Tibial artery (tissue), 4 donors: ENCODE measurements around the gene GON4L.
A peak's percentile ranks its signal among the peaks of the same experiment; 100 is the strongest.
"Not testable (repeated sequence)": the region's sequence is repeated elsewhere in the genome, so short reads cannot be mapped to it uniquely, and the experiment has no call there.

ENCODE experiments used
- DNase-seq, 2 donors: peaks; one replicate each; pipeline ENCODE4 v3.0.0-alpha.2; 2019
- H3K27ac ChIP-seq, 2 donors: fragments of 200-600 bp; sonication (generic) in 1 of 2; 1 replicate in 1 of 2; 2 replicates in 1 of 2; pipeline ENCODE4 v1.5.1; 2018 to 2019; ENCODE audit warnings: mild to moderate bottlenecking in 1 of 2
- H3K27me3 ChIP-seq, 2 donors: fragments of 200-600 bp; sonication (generic) in 1 of 2; one replicate each; pipeline versions ENCODE4 v1.5.1 to v1.6.0; 2016 to 2019
- H3K36me3 ChIP-seq, 3 donors: fragments of 200-600 bp; sonication (generic) in 2 of 3; one replicate each; pipeline ENCODE4 v1.5.1; 2016 to 2019; ENCODE audit warnings: mild to moderate bottlenecking in 2 of 3
- H3K4me1 ChIP-seq, 4 donors: fragments of 200-600 bp; sonication (generic) in 2 of 4; 1 replicate in 3 of 4; 2 replicates in 1 of 4; pipeline ENCODE4 v1.5.1; 2016 to 2019
- H3K4me3 ChIP-seq, 2 donors: fragments of 200-600 bp; sonication (generic) in 1 of 2; 1 replicate in 1 of 2; 2 replicates in 1 of 2; pipeline ENCODE4 v1.5.1; 2018 to 2019; ENCODE audit warnings: mild to moderate bottlenecking in 2 of 2
- H3K9me3 ChIP-seq, 3 donors: fragments of 200-600 bp; sonication (generic) in 1 of 3; one replicate each; pipeline ENCODE4 v1.5.1; 2016 to 2019
- intact Hi-C: fragments of 100-400 bp; cut with DNase I; formaldehyde crosslinking; loops from one replicate; pipeline ENCODE4 v1.15.0; 2023; ENCODE audit warnings: low total_unique reads
- TF ChIP-seq, protein P1 (sequence below), 2 experiments: fragments of 200-600 bp in 1 of 2; fragments of 450-650 bp in 1 of 2; IDR thresholded peaks; one replicate each; pipeline ENCODE4 v1.5.1; 2017 to 2019; ENCODE audit warnings: antibody characterized with exemption in 2 of 2, mild to moderate bottlenecking in 1 of 2, moderate library complexity in 1 of 2

Gene GON4L

DNA sequence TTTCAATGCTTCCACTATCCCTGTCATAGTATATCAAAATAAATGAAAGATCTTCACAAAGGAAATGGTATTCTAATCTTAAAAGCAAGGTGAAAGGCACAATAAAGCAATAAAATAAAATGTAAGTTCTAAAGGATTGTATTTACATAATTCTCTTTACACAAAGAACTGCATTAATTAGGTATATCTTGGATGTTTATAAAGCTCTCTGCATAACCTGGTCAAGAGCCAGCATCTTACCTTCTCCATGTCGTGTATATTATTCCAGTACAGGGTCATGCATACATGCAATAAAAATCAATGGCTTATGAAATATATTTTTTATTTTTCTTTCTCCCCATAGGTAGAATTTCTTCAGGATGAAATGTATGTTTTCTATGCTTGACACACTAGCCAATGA, 63.8 kb downstream of the GON4L start:
- no peaks in the 10 kb centered on the region for H3K9me3 ChIP-seq
- TF ChIP-seq, protein P1, sequence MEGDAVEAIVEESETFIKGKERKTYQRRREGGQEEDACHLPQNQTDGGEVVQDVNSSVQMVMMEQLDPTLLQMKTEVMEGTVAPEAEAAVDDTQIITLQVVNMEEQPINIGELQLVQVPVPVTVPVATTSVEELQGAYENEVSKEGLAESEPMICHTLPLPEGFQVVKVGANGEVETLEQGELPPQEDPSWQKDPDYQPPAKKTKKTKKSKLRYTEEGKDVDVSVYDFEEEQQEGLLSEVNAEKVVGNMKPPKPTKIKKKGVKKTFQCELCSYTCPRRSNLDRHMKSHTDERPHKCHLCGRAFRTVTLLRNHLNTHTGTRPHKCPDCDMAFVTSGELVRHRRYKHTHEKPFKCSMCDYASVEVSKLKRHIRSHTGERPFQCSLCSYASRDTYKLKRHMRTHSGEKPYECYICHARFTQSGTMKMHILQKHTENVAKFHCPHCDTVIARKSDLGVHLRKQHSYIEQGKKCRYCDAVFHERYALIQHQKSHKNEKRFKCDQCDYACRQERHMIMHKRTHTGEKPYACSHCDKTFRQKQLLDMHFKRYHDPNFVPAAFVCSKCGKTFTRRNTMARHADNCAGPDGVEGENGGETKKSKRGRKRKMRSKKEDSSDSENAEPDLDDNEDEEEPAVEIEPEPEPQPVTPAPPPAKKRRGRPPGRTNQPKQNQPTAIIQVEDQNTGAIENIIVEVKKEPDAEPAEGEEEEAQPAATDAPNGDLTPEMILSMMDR (IDR thresholded peaks at IDR 0.05), result no peak
- peaks cover 42 to 77% (median 56%) of the 10 kb centered on the region in 3 donors for H3K36me3 ChIP-seq
- H3K4me1 ChIP-seq, result no peaks in the 10 kb centered on the region
- no peaks in the 10 kb centered on the region for H3K27me3 ChIP-seq
- H3K4me3 ChIP-seq, result no peak overlapping the region
- no peak for DNase-seq
- H3K27ac ChIP-seq, result no peak overlapping the region
- intact Hi-C loops, result no loop called here

DNA sequence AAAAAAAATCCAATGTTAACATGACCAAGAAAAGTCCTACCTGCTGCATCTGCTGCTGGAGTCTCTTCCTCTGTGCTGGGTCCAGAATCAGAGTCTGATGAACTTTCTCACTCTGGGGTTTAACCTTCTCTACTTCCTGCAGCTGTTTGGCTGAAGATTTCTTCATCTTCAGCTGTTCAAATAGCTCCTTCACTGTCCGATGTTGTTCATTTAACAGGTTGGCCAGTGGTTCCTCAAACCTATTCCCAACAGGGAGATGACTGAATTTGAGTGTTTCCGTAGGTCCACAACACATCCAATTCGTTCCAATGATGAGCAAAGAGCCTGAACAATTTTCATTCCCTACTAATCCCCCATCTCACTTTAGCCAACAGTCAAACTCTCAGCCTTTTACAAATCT, 79.4 kb downstream of the GON4L start:
- no peaks in the 10 kb centered on the region for H3K27me3 ChIP-seq
- H3K4me1 ChIP-seq, result no peaks in the 10 kb centered on the region
- H3K4me3 ChIP-seq, result no peak overlapping the region
- no peak for DNase-seq
- H3K36me3 ChIP-seq, result peaks cover 35 to 67% (median 58%) of the 10 kb centered on the region in 3 donors
- no peak overlapping the region for H3K27ac ChIP-seq
- H3K9me3 ChIP-seq, result no peaks in the 10 kb centered on the region
- TF ChIP-seq, protein P1 (IDR thresholded peaks at IDR 0.05), result no peak
- intact Hi-C loops, result no loop called here

DNA sequence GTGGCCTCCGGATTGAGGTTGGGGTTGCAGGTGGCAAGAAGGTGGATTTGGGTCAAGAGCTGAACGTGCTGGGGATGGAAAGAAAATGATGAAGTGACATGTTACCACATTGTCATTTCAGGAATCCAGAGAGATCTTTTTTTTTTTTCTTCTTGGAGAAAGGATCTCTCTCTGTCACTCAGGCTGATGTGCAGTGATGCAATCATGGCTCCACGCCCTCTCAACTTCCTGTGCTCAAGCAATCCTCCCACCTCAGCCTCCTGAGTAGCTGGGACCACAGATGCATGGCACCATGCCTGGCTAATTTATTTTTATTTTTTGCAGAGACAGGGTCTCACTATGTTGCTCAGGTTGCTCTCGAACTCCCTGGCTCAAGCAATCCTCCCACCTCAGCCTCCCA, 80.6 kb downstream of the GON4L start:
- Histone ChIP-seq H3K4me1 (no peaks in the 10 kb centered on the region), H3K36me3 (peaks cover 43 to 74% (median 69%) of the 10 kb centered on the region in 3 donors), H3K27me3 (no peaks in the 10 kb centered on the region), H3K27ac (no peak overlapping the region), H3K9me3 (no peaks in the 10 kb centered on the region), H3K4me3 (no peak overlapping the region)
- DNase-seq, result no peak
- TF ChIP-seq, protein P1 (IDR thresholded peaks at IDR 0.05), result no peak
- intact Hi-C loops, result no loop called here

DNA sequence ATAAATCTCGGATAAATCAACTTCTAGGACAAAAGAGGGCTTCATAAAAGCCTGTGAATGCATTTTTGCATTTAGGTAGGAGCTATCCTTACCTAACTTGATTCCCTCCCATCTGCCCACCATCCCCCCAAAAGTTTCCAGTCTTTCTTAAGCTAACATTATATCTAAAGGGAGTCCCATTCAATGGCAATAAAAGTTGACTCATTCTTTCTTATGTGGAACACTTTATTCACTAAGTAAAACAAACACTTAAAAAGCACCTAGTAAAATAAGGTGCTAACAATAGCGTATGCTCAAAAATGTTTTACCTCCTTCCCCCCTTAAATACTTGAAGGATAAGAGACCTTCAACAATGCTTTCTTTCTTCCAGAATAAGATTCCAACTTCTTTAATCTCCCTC, 83.8 kb downstream of the GON4L start:
- Histone ChIP-seq H3K9me3 (no peaks in the 10 kb centered on the region), H3K36me3 (peaks cover 67 to 99% (median 94%) of the 10 kb centered on the region in 3 donors), H3K27ac (no peak overlapping the region), H3K4me3 (no peak overlapping the region), H3K27me3 (no peaks in the 10 kb centered on the region), H3K4me1 (no peaks in the 10 kb centered on the region)
- intact Hi-C loops, result no loop called here
- no peak for DNase-seq
- TF ChIP-seq, protein P1 (IDR thresholded peaks at IDR 0.05), result no peak

DNA sequence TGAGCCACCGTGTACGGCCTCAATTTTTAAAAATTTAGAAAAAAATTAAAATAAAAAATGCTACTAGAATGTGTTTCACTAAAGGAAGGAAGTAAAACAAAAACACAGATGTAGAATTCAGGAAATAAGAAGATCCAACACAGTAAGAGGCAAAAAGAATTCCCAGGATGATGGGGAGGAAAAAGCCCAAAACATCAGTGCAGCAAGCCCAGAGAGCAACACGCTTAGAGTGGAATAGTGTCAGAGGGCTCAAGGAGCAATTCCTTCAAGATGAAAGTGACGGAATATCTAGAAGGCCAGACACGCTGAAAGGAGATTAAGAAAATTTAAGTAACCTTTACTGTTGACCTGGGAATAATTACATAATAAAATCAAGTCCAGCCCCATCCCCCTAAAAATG, 87.8 kb downstream of the GON4L start:
- Histone ChIP-seq H3K27me3 (no peaks in the 10 kb centered on the region), H3K4me1 (no peaks in the 10 kb centered on the region)
- TF ChIP-seq, protein P1 (IDR thresholded peaks at IDR 0.05), result no peak

DNA sequence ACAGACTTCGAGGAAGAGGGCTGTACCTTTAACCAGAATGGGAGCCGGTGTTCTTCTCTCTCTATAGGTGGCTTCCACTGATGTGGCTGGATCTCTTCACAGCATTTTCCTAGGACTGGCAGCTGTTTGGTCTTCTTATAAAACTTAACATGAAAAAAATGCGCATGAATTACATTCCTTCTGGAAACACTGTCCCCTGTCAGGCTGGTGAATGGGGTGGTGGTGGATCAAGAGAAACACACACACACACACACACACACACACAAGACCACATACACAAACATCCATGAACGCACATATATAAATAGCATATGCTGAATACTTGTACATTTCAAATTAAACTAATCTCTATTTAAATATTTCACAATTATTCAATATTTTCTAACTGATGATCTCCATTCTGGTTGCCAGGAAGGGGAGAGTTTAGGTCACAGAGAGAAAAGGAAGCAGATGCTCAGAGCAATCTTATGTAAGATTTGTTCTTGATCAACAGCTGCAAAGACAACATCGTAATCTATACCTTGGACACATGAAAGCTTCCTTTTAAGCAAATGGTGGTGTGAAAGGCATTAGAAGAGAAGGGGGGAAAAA, 89.5 kb downstream of the GON4L start:
- H3K9me3 ChIP-seq, H3K4me1 ChIP-seq, H3K27me3 ChIP-seq, H3K4me3 ChIP-seq, intact Hi-C loops, H3K27ac ChIP-seq, DNase-seq: not testable (repeated sequence)
- peaks cover 79 to 97% (median 87%) of the 10 kb centered on the region in 3 donors for H3K36me3 ChIP-seq

More for the DNA sequence above, 87.8 kb downstream of the GON4L start:
- no peaks in the 10 kb centered on the region for H3K9me3 ChIP-seq
- intact Hi-C loops, result no loop called here
- no peak overlapping the region for H3K4me3 ChIP-seq
- peaks cover 72 to 97% (median 92%) of the 10 kb centered on the region in 3 donors for H3K36me3 ChIP-seq
- H3K27ac ChIP-seq, result no peak overlapping the region
- DNase-seq, result no peak

DNA sequence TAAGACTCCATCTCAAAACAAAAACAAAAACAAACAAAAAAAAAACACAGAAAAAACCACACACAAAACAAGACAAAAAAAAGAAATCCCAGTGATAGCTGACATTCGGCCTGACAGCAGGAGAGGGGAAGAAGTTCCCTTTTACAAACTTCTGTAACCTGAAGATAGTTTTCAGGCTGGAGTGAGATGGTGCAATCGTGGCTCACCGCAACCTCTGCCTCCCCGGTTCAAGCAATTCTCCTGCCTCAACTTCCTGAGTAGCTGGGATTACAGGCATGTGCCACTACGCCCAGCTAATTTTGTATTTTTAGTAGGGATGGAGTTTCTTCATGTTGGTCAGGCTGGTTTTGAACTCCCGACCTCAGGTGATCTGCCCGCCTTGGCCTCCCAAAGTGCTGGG, 93.0 kb downstream of the GON4L start:
- H3K4me1 ChIP-seq, H3K27me3 ChIP-seq, H3K27ac ChIP-seq, DNase-seq, intact Hi-C loops, H3K9me3 ChIP-seq, H3K4me3 ChIP-seq: not testable (repeated sequence)
- peaks cover 78 to 97% (median 83%) of the 10 kb centered on the region in 3 donors for H3K36me3 ChIP-seq

DNA sequence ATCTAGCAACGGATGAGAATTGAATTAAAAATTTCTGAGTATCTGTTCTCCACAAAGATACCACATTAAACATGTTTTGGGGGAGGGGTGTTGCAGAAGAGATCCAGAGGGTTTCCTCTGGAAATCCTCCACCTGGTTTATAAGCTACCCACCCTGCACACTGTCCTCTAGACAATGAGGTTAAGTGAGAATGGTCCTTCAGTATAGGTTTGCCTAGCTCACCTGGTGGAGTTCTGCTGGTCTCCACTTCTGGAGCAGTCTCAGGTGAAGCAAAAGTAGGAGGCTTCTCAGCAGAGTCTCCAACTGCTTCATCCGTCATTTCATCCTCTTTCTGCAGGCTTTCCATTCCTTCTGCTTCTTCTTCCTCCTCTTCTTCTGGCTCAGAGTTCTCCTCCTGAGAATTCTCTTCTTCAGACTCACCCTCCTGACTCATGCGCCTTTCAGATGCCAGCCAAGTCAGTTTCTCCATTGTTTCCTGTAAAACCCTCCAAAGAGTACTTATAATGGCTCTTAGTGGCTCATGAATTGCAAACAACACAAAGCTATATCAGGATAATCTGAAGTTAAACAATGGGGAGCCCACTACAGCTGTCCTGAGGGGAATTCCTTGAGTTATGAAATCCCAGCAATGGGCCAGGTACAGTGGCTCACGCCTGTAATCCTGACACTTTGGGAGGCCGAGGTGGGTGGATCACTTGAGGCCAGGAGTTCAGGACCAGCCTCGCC, 93.8 kb downstream of the GON4L start:
- H3K9me3 ChIP-seq, H3K27me3 ChIP-seq, intact Hi-C loops, H3K27ac ChIP-seq, H3K4me3 ChIP-seq, H3K4me1 ChIP-seq: not testable (repeated sequence)
- peaks cover 78 to 97% (median 82%) of the 10 kb centered on the region in 3 donors for H3K36me3 ChIP-seq
- DNase-seq, result peak; percentile 70 to 74
